Keratinocyte (primary cell): ENCODE data around the gene TSKU. TPM values are rescaled to one million over a fixed set of nuclear protein-coding genes. Genes with fewer than 3 reads are reported as not detected.
A peak's percentile ranks its signal among the peaks of the same experiment; 100 is the strongest.

Source experiments
- DNase-seq: peaks from one replicate; pipeline ENCODE4 v3.0.0-alpha.2; 2011; ENCODE audit warnings: low read depth, missing footprints, low spot score
- FAIRE-seq: peaks from 2 replicates; lab custom pipeline; 2011; peaks lifted over from hg19 to GRCh38; lab: Jason Lieb, UNC
- H2AFZ ChIP-seq: 2 replicates; pipeline ENCODE4 v1.6.0; 2012; ENCODE audit warnings: low read length, control low read depth, inconsistent platforms; ENCODE audit not compliant: control insufficient read depth
- H3K27ac ChIP-seq: 2 replicates; pipeline ENCODE4 v1.5.1; 2011; ENCODE audit warnings: low read length; ENCODE audit not compliant: control insufficient read depth, insufficient read depth
- H3K27me3 ChIP-seq: 3 replicates; pipeline ENCODE4 v1.6.0; 2011; ENCODE audit warnings: low read length; ENCODE audit not compliant: control insufficient read depth, insufficient read depth; ENCODE audit errors: extremely low read depth
- H3K36me3 ChIP-seq, 2 experiments: 2 replicates in 1 of 2; 3 replicates in 1 of 2; pipeline ENCODE4 v1.5.1; 2011; ENCODE audit warnings: low read length in 2 of 2, mild to moderate bottlenecking in 1 of 2; ENCODE audit not compliant: control insufficient read depth in 2 of 2, insufficient read depth in 2 of 2; ENCODE audit errors: extremely low read depth in 1 of 2
- H3K4me1 ChIP-seq: 3 replicates; pipeline ENCODE4 v1.5.1; 2011; ENCODE audit warnings: low read length; ENCODE audit not compliant: control insufficient read depth, insufficient read depth; ENCODE audit errors: extremely low read depth
- H3K4me2 ChIP-seq: 3 replicates; pipeline ENCODE4 v1.6.0; 2011; ENCODE audit warnings: low read depth, low read length; ENCODE audit not compliant: control insufficient read depth, insufficient read depth; ENCODE audit errors: extremely low read depth
- H3K4me3 ChIP-seq, 3 experiments: fragments of 200-600 bp in 1 of 3; sonication (generic) in 1 of 3; 2 replicates in 2 of 3; 3 replicates in 1 of 3; pipeline ENCODE4 v1.5.1; 2011 to 2016; ENCODE audit warnings: low read length in 3 of 3, mild to moderate bottlenecking in 3 of 3, control low read depth in 2 of 3, inconsistent platforms in 1 of 3, low read depth in 1 of 3, mixed read lengths in 1 of 3, mixed run types in 1 of 3, moderate library complexity in 1 of 3; ENCODE audit not compliant: control insufficient read depth in 2 of 3, insufficient read depth in 2 of 3; ENCODE audit errors: extremely low read depth in 1 of 3
- H3K79me2 ChIP-seq: 2 replicates; pipeline ENCODE4 v1.6.0; 2012; ENCODE audit warnings: low read length; ENCODE audit not compliant: control insufficient read depth, insufficient read depth
- H3K9ac ChIP-seq: 3 replicates; pipeline ENCODE4 v1.6.0; 2011; ENCODE audit warnings: low read length; ENCODE audit not compliant: control insufficient read depth, insufficient read depth; ENCODE audit errors: extremely low read depth
- H3K9me1 ChIP-seq: 3 replicates; pipeline ENCODE4 v1.6.0; 2011; ENCODE audit warnings: low read length; ENCODE audit not compliant: control insufficient read depth, insufficient read depth; ENCODE audit errors: extremely low read depth
- H3K9me3 ChIP-seq: 2 replicates; pipeline ENCODE4 v1.5.1; 2012; ENCODE audit warnings: low read depth, low read length; ENCODE audit not compliant: control insufficient read depth
- H4K20me1 ChIP-seq: 3 replicates; pipeline ENCODE4 v1.6.0; 2011; ENCODE audit warnings: low read length; ENCODE audit not compliant: control insufficient read depth, insufficient read depth; ENCODE audit errors: extremely low read depth
- CTCF ChIP-seq, 3 experiments: IDR thresholded peaks in 1 of 3; conservative IDR thresholded peaks in 1 of 3; optimal IDR thresholded peaks in 1 of 3; 2 replicates in 2 of 3; 3 replicates in 1 of 3; pipeline versions ENCODE3 to v1.5.1; 2011; ENCODE audit warnings: low read length in 3 of 3, mild to moderate bottlenecking in 3 of 3, moderate library complexity in 2 of 3, control low read depth in 1 of 3, inconsistent platforms in 1 of 3; ENCODE audit not compliant: insufficient read depth in 2 of 3; ENCODE audit errors: extremely low read depth in 1 of 3
- EZH2 ChIP-seq: IDR thresholded peaks from one replicate; pipeline ENCODE4 v1.6.1; 2012; ENCODE audit warnings: inconsistent platforms, mild to moderate bottlenecking, low read length, moderate library complexity
- dilution Hi-C: fragments of 300-500 bp; cut with MboI; formaldehyde crosslinking; loops from one replicate; pipeline ENCODE4 v1.7.0; 2020; ENCODE audit warnings: low sequenced_read_pairs; ENCODE audit not compliant: extremely low pct_ligation_motif_present
- polyA plus RNA-seq, 5 experiments: library from polyadenylated mRNA; depleted of rRNA in 3 of 5; stranded (reverse) in 3 of 5; stranded (forward) in 1 of 5; unstranded in 1 of 5; fragments of >200 nt; gene quantifications; 1 replicate in 1 of 5; 2 replicates in 3 of 5; 3 replicates in 1 of 5; pipeline versions ENCODE4 v1.2.1 to v1.2.3, GENCODE V29; 2011 to 2012; ENCODE audit warnings: missing spikeins in 2 of 5, low read depth in 1 of 5, low replicate concordance in 1 of 5

TSKU gene
- polyA plus RNA-seq, 1 donor (not counting 4 experiments of a cell fraction or from before 2014, with no cell fraction given), result 22.8 TPM

GRCh38 chr11:76792505-76793264, 9.5 kb downstream of the TSKU start:
- no peak overlapping the region for H3K4me3 ChIP-seq
- H3K9me1 ChIP-seq, result peaks cover 21% of the 10 kb centered on the region
- dilution Hi-C loops, result no loop called here
- H3K9ac ChIP-seq, result peak overlapping the region; percentile 19
- peaks cover 23 to 25% of the 10 kb centered on the region in 2 experiments for H3K36me3 ChIP-seq
- DNase-seq, result no peak
- FAIRE-seq, result no peak
- peaks cover 59% of the 10 kb centered on the region for H3K4me1 ChIP-seq
- peak overlapping the region; percentile 48 for H3K4me2 ChIP-seq
- peaks cover 30% of the 10 kb centered on the region for H4K20me1 ChIP-seq
- H3K9me3 ChIP-seq, result no peaks in the 10 kb centered on the region
- H3K27me3 ChIP-seq, result no peaks in the 10 kb centered on the region
- TF ChIP-seq CTCF (optimal IDR thresholded peaks at IDR 0.05 in 1 of 3, IDR thresholded peaks at IDR 0.05 in 1 of 3, conservative IDR thresholded peaks at IDR 0.05 in 1 of 3; ENCODE audit: extremely low read depth in 1 of 3, insufficient read depth in 2 of 3, low read length in 3 of 3), result no peak
- no peak for TF ChIP-seq EZH2
- H3K79me2 ChIP-seq, result peaks cover 82% of the 10 kb centered on the region
- H2AFZ ChIP-seq, result no peak overlapping the region
- H3K27ac ChIP-seq, result peak overlapping the region; percentile 28

- dilution Hi-C loops, result no loop called here
- peaks cover 29% of the 10 kb centered on the region for H4K20me1 ChIP-seq
- no peak for FAIRE-seq
Measured at GRCh38 chr11:76793391-76794291, 10.5 kb downstream of the TSKU start.

More at GRCh38 chr11:76793391-76794291, 10.5 kb downstream of the TSKU start:
- no peak overlapping the region for H2AFZ ChIP-seq
- H3K79me2 ChIP-seq, result peaks cover 79% of the 10 kb centered on the region
- peak overlapping the region; percentile 19 for H3K9ac ChIP-seq
- peaks cover 50% of the 10 kb centered on the region for H3K4me1 ChIP-seq
- H3K9me1 ChIP-seq, result peaks cover 18% of the 10 kb centered on the region
- H3K36me3 ChIP-seq, result peaks cover 23 to 29% of the 10 kb centered on the region in 2 experiments
- TF ChIP-seq EZH2 (no peak), CTCF (optimal IDR thresholded peaks at IDR 0.05 in 1 of 3, IDR thresholded peaks at IDR 0.05 in 1 of 3, conservative IDR thresholded peaks at IDR 0.05 in 1 of 3; ENCODE audit: extremely low read depth in 1 of 3, insufficient read depth in 2 of 3, low read length in 3 of 3) (no peak)
- peak overlapping the region; percentile 48 for H3K4me2 ChIP-seq
- H3K27ac ChIP-seq, result peak overlapping the region; percentile 28
- no peak overlapping the region for H3K4me3 ChIP-seq
- H3K27me3 ChIP-seq, result no peaks in the 10 kb centered on the region
- no peak for DNase-seq
- H3K9me3 ChIP-seq, result no peaks in the 10 kb centered on the region
